Measurements from ENCODE around the gene IAH1.

IAH1 gene

DNA sequence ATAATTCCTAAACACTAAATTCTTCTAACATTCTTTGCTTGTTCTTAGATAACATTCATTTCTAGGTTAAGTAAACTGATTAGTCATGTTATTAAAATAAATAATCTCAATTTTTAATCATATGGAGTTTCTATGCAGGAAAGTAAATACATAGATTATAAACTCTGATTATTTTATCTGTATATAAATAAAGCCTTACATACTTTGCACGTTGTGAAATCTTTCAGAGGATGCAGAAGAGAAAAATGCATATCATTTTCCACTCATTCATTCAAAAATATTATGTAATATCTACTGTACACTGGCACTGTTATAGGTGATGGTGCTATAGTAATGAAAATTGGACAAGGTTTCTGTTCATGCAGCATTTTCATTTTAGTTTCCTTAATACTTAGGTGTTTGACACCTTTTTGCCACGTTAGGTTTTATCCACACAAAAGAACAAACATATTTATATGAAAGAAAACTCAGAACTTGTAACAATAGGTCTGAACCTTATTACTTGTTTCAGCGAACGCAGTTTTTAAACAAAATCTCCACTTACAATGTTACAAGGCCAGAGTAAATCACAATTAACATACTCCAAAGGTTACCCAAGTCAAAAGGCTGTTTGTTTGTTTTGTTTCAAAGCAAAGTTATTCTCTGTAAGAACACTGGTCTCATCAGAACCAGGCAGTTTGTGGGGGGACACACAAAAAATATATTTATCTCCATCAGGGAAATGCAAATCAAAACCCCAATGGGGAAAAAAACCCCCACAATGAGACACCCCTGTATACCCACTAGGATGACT lies 53.8 kb downstream of the IAH1 start:
- no peak for DNase-seq (ENCODE audit: low spot score)

GRCh38 chr2:9532421-9532820 lies 58.1 kb downstream of the IAH1 start:
- DNase-seq (ENCODE audit: low spot score): no peak

GRCh38 chr2:9533663-9534062 lies 59.3 kb downstream of the IAH1 start:
- no peak for DNase-seq (ENCODE audit: low spot score)

DNA sequence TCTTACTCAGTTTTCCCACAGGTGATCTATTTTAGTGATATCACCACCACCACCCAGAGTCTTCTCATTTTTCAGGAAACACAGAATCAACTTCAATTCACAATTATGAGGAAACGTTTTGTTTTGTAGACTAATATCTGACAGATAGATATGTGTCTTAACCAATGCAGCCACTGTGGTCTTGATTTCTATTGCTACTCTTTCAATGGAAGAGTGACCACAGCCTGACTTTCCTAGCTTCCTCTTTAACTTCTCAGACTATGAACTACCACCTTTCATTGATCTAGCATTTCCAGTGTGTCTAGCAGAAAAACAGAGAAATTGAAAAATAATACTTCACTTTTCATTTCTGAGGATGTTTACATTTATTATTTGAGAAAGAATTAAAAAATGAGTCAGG lies 60.8 kb downstream of the IAH1 start:
- no peak for DNase-seq (ENCODE audit: low spot score)

DNA sequence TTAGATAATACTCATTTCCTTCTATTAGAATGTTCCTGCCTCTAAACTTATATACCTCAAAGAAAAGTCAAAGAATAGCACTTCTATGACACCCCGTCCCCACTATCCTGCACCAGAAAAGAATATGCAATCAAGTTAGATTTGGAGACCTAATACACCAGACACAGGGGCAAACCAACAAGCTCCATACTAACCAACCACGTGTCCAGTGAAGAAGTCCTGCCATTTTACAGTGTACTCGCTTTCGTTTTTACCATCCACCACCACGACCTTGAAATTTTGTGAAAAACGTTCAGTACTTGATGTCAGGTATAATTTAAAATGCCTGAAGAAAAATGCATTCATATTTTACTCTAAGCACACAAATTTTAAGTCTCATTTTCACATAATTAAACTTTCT lies 62.2 kb downstream of the IAH1 start:
- DNase-seq (ENCODE audit: low spot score): no peak

DNA sequence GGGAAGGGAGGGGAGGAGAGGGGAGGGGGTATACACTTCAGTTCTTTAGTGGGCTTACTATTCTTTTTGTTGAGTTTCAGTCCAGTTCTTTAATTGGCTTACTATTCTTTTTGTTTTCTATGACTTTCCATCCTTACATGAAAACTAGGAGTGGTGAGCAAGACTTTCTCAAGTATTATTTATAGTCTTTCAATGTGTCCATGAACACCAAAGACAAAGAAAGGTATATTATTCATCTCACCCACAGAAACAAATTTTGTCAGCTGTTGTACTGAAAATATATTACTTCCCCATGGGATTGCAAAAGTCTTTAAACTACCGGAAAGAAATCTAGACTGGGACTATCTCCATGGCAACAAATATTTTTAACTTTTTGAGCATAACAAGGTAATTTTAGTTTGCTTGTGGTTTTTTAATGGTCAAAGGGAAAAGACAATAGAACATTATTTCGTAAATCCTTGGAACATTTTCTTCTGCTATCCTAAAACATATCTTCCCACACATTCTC lies 63.7 kb downstream of the IAH1 start:
- DNase-seq (ENCODE audit: low spot score): no peak
